Common myeloid progenitor, CD34-positive (primary cell): ENCODE results near the gene TTC27.

ENCODE experiments used
- CTCF ChIA-PET: fragments of 350-600 bp; sonication (Branson Sonifier 250); formaldehyde crosslinking; loops from one replicate; lab custom pipeline; 2021; ENCODE audit warnings: antibody characterized with exemption; lab: Charles Lee
- POLR2A ChIA-PET: fragments of 350-600 bp; sonication (Branson Sonifier 250); formaldehyde crosslinking; loops from one replicate; lab custom pipeline; 2021; ENCODE audit warnings: antibody characterized with exemption; lab: Charles Lee
- DNase-seq, 3 donors: peaks; one replicate each; pipeline versions ENCODE4 v3.0.0 to v3.0.0-alpha.2; 2013
- H3K27ac ChIP-seq, 2 experiments: 1 replicate in 1 of 2; 2 replicates in 1 of 2; pipeline ENCODE4 v1.7.0; 2013; ENCODE audit warnings: inconsistent platforms in 2 of 2, low read length in 2 of 2, mild to moderate bottlenecking in 2 of 2, low read depth in 1 of 2, moderate library complexity in 1 of 2; ENCODE audit not compliant: severe bottlenecking in 2 of 2, insufficient read depth in 1 of 2, poor library complexity in 1 of 2
- H3K27me3 ChIP-seq, 5 experiments: replicated peaks in 2 of 5; 1 replicate in 3 of 5; 2 replicates in 2 of 5; pipeline versions ENCODE4 v1.6.1 to v1.7.0; 2013; ENCODE audit warnings: low read length in 4 of 5, mild to moderate bottlenecking in 2 of 5, moderate library complexity in 2 of 5, inconsistent platforms in 1 of 5; ENCODE audit not compliant: insufficient read depth in 5 of 5, control insufficient read depth in 4 of 5
- H3K36me3 ChIP-seq, 4 experiments: 1 replicate in 2 of 4; 2 replicates in 2 of 4; pipeline versions ENCODE4 v1.6.1 to v1.7.0; 2013; ENCODE audit warnings: low read length in 3 of 4, control low read depth in 1 of 4, mild to moderate bottlenecking in 1 of 4; ENCODE audit not compliant: control insufficient read depth in 4 of 4, insufficient read depth in 4 of 4
- H3K4me1 ChIP-seq, 4 experiments: 1 replicate in 3 of 4; 2 replicates in 1 of 4; pipeline versions ENCODE4 v1.6.1 to v1.7.1; 2013; ENCODE audit warnings: low read length in 3 of 4, mild to moderate bottlenecking in 3 of 4, control low read depth in 1 of 4, inconsistent platforms in 1 of 4, moderate library complexity in 1 of 4; ENCODE audit not compliant: control insufficient read depth in 4 of 4, insufficient read depth in 4 of 4; ENCODE audit errors: control extremely low read depth in 1 of 4
- H3K4me3 ChIP-seq, 7 experiments: 1 replicate in 4 of 7; 2 replicates in 3 of 7; pipeline versions ENCODE4 v1.5.1 to v1.7.0; 2013; ENCODE audit warnings: mild to moderate bottlenecking in 7 of 7, low read length in 6 of 7, moderate library complexity in 6 of 7, inconsistent platforms in 2 of 7, low read depth in 2 of 7, control low read depth in 1 of 7; ENCODE audit not compliant: insufficient read depth in 4 of 7, control insufficient read depth in 1 of 7; ENCODE audit errors: extremely low read depth in 1 of 7
- H3K9me3 ChIP-seq, 5 experiments: 1 replicate in 4 of 5; 2 replicates in 1 of 5; pipeline versions ENCODE4 v1.6.1 to v1.7.1; 2013; ENCODE audit warnings: low read length in 4 of 5, mild to moderate bottlenecking in 2 of 5, inconsistent platforms in 1 of 5, low read depth in 1 of 5, moderate library complexity in 1 of 5; ENCODE audit not compliant: control insufficient read depth in 4 of 5, insufficient read depth in 2 of 5; ENCODE audit errors: control extremely low read depth in 1 of 5
- whole genome bisulfite sequencing: methylation state at CpG from one replicate; pipeline ENCODE4 v1.1.5; 2013; ENCODE audit not compliant: insufficient coverage; 5-methylcytosine and 5-hydroxymethylcytosine counted together

Gene TTC27

DNA sequence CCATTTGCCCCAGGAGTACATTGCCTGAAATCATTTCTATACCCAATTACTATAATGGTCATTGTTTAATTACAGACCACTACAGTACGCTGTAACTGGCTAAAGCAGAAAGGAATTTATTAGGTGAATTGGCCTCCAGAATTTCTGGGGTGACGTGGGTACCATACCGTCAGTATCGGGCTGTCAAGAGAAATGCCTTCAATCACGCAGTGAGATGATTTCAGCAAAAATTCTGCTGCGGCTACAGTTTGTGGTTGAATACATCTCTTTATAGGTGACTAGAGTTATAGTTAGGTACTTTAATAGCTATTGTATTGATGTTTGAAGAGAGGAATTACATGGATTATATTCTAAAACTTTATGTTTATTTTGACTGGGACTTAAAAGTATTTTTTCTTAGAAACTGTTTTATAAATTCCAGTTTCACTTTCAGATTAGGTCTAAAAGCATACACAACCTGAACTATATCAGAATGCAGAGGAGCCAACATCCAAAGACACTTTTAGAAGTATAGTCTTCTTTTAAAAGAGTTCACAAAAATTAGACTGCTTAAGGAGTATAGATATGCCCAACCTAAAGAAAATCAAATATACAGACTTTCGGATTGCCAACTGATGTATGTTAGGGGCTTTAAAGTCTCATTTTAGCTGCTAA, 128.4 kb downstream of the TTC27 start:
- peaks cover 2 to 7% (median 5%) of the 10 kb centered on the region in 5 experiments for H3K9me3 ChIP-seq
- H3K4me1 ChIP-seq: peaks cover 0 to 8% (median 0%) of the 10 kb centered on the region in 4 experiments
- H3K27ac ChIP-seq: peak overlapping the region; percentile 10 to 63
- CTCF ChIA-PET: interaction anchor here (0.6 kb wide), 1 partner anchor 815 kb away, joined by 4 read pairs; no protein-coding TSS in a partner anchor
- peak in 2 of 3 donors; percentile 36 to 55 for DNase-seq
- H3K27me3 ChIP-seq: no peaks in the 10 kb centered on the region
- 18% methylated on average over 6 of the region's 7 CpGs for WGBS
- H3K36me3 ChIP-seq: peaks cover 4 to 36% (median 22%) of the 10 kb centered on the region in 4 experiments
- POLR2A ChIA-PET: no interaction called here
- peak overlapping the region in 4 of 7 experiments; percentile 45 to 73 (median 61) for H3K4me3 ChIP-seq

DNA sequence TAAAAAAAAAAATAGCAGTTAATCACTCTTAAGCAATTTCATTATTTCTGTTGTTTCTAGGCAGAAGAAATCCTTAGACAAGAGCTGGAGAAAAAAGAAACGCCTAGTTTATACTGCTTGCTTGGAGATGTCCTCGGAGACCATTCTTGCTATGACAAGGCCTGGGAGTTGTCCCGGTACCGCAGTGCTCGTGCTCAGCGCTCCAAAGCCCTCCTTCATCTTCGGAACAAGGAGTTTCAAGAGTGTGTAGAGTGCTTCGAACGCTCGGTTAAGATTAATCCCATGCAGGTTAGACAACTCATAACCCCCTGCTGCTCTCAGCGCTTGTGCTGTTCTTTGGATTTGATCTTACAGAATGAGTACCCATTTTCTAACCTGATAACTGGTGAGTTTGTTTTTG, 130.4 kb downstream of the TTC27 start:
- peaks cover 0 to 8% (median 0%) of the 10 kb centered on the region in 4 experiments for H3K4me1 ChIP-seq
- 87% methylated on average over 7 of the region's 11 CpGs for WGBS
- ChIA-PET CTCF (no interaction called here), POLR2A (no interaction called here)
- H3K4me3 ChIP-seq: no peak overlapping the region
- peaks cover 4 to 32% (median 21%) of the 10 kb centered on the region in 4 experiments for H3K36me3 ChIP-seq
- no peak for DNase-seq
- no peaks in the 10 kb centered on the region for H3K27me3 ChIP-seq
- peaks cover 0 to 2% (median 0%) of the 10 kb centered on the region in 5 experiments for H3K9me3 ChIP-seq
- no peak overlapping the region for H3K27ac ChIP-seq

- peaks cover 6 to 34% (median 23%) of the 10 kb centered on the region in 4 experiments for H3K36me3 ChIP-seq
- no peak overlapping the region for H3K27ac ChIP-seq
- peaks cover 0 to 8% (median 0%) of the 10 kb centered on the region in 4 experiments for H3K4me1 ChIP-seq
- no peak overlapping the region for H3K4me3 ChIP-seq
- WGBS: 94% methylated on average over 3 of the region's 4 CpGs
- peaks cover 0 to 2% (median 0%) of the 10 kb centered on the region in 5 experiments for H3K9me3 ChIP-seq
- ChIA-PET CTCF (interaction anchor here (1.2 kb wide), 1 partner anchor 610 kb away, joined by 3 read pairs; no protein-coding TSS in a partner anchor), POLR2A (no interaction called here)
- H3K27me3 ChIP-seq: no peaks in the 10 kb centered on the region
- DNase-seq: no peak
Measured at GRCh38 chr2:32760628-32761027, 132.8 kb downstream of the TTC27 start.

DNA sequence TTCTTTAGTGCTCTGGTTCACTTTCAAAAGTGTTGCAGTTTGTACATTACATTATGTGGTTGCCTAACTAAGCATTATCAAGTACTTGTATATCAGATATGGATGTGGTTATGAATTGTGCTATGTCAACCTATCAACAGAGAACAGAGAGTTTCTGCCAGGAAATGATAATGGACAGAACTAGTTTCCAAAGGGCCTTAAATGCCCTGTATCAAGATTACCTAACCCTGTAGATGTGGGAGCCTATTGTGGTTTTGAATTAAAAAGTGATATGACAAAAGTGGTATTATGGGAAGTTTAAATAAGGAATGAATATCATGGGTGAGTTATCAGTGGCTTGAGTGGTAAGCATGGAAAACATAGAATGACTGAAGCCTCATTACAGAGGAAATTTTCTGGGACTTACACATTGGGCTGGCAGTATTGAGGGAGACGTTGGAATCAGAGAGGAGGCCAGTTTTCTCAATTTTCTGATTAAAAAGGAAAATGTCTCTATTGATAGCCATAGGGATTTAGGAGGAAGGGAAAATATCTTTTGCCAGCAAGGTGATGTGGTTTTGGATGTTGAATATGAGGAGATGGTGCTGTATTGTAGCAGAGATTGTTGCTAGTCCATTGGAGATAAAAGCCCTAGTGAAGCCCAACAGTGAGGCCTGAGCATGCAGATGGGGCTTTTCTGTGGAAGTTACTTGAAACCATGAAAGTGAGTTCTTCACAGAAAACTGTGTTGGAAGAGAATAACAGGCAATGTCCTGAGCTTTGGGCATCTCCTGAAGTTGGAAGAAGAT, 140.7 kb downstream of the TTC27 start:
- peaks cover 2 to 6% (median 4%) of the 10 kb centered on the region in 4 experiments for H3K36me3 ChIP-seq
- no peaks in the 10 kb centered on the region for H3K27me3 ChIP-seq
- no peaks in the 10 kb centered on the region for H3K9me3 ChIP-seq
- 0% methylated on average over 1 of the region's 1 CpG for WGBS
- DNase-seq: peak; percentile 88 to 96 (median 92)
- H3K4me1 ChIP-seq: peaks cover 0 to 14% (median 3%) of the 10 kb centered on the region in 4 experiments
- CTCF ChIA-PET: interaction anchor here (1.0 to 3.5 kb wide), 4 partner anchors 36 to 814 kb away, joined by 3 to 17 read pairs (median 4); no protein-coding TSS in a partner anchor
- POLR2A ChIA-PET: interaction anchor here (0.7 kb wide), 1 partner anchor 604 kb away, joined by 3 read pairs; no protein-coding TSS in a partner anchor
- H3K4me3 ChIP-seq: no peak overlapping the region
- peak overlapping the region in 1 of 2 experiments; percentile 17 for H3K27ac ChIP-seq

- Histone ChIP-seq H3K9me3 (no peaks in the 10 kb centered on the region), H3K4me1 (peaks cover 0 to 14% (median 3%) of the 10 kb centered on the region in 4 experiments), H3K4me3 (no peak overlapping the region), H3K36me3 (peaks cover 2 to 6% (median 2%) of the 10 kb centered on the region in 4 experiments), H3K27me3 (no peaks in the 10 kb centered on the region), H3K27ac (no peak overlapping the region)
- POLR2A ChIA-PET: no interaction called here
- no peak for DNase-seq
- CTCF ChIA-PET: interaction anchor here (1.4 to 3.5 kb wide), 2 partner anchors 264 to 814 kb away, joined by 4 to 17 read pairs; no protein-coding TSS in a partner anchor
- 100% methylated on average over 2 of the region's 5 CpGs for WGBS
Measured at GRCh38 chr2:32770360-32770759, 142.5 kb downstream of the TTC27 start.

GRCh38 chr2:32772638-32773447, 145.0 kb downstream of the TTC27 start:
- Histone ChIP-seq H3K27me3 (no peaks in the 10 kb centered on the region), H3K4me1 (peaks cover 0 to 12% (median 3%) of the 10 kb centered on the region in 4 experiments), H3K4me3 (no peak overlapping the region), H3K9me3 (no peaks in the 10 kb centered on the region), H3K36me3 (peaks cover 0 to 6% (median 3%) of the 10 kb centered on the region in 4 experiments), H3K27ac (no peak overlapping the region)
- CTCF ChIA-PET: interaction anchor here (0.7 to 8.8 kb wide), 10 partner anchors 21 to 668 kb away, joined by 3 to 72 read pairs (median 3); no protein-coding TSS in a partner anchor
- WGBS: 74% methylated on average over 5 of the region's 6 CpGs
- DNase-seq: peak; percentile 27 to 36 (median 27)
- POLR2A ChIA-PET: no interaction called here
